DND-41 (cell line): ENCODE measurements around the gene KRR1.
A peak's percentile ranks its signal among the peaks of the same experiment; 100 is the strongest.
"Not testable (repeated sequence)": the region's sequence is repeated elsewhere in the genome, so short reads cannot be mapped to it uniquely, and the experiment has no call there.

Experiments
- ATAC-seq: fragments of 200-7000 bp; cut with Tn5 transposase; 3 replicates; pipeline ENCODE4 v1.9.1; 2021; ENCODE audit warnings: low read depth; ENCODE audit not compliant: insufficient read depth
- DNase-seq: peaks from one replicate; pipeline ENCODE4 v3.0.0-alpha.2; 2020
- H2AFZ ChIP-seq: 2 replicates; pipeline ENCODE4 v1.6.0; 2012; ENCODE audit warnings: low read depth, low read length
- H3K27ac ChIP-seq: 2 replicates; pipeline ENCODE4 v1.5.1; 2012; ENCODE audit warnings: low read length, inconsistent platforms
- H3K27me3 ChIP-seq: fragments of 200-600 bp; sonication (generic); 2 replicates; pipeline ENCODE4 v1.6.0; 2012; ENCODE audit warnings: low read length, mild to moderate bottlenecking, inconsistent platforms; ENCODE audit not compliant: insufficient read depth, poor library complexity
- H3K36me3 ChIP-seq: 2 replicates; pipeline ENCODE4 v1.5.1; 2012; ENCODE audit warnings: low read length, inconsistent platforms; ENCODE audit not compliant: insufficient read depth
- H3K4me1 ChIP-seq: 2 replicates; pipeline ENCODE4 v1.5.1; 2012; ENCODE audit warnings: mild to moderate bottlenecking, low read length; ENCODE audit not compliant: insufficient read depth
- H3K4me2 ChIP-seq: 2 replicates; pipeline ENCODE4 v1.6.0; 2012; ENCODE audit warnings: mild to moderate bottlenecking, moderate library complexity, low read length, inconsistent platforms; ENCODE audit not compliant: insufficient read depth
- H3K4me3 ChIP-seq, 2 experiments: fragments of 200-600 bp in 1 of 2; shearing (Covaris generic) in 1 of 2; 2 replicates each; pipeline ENCODE4 v1.5.1; 2012 to 2016; ENCODE audit warnings: inconsistent platforms in 2 of 2, low read length in 2 of 2, mild to moderate bottlenecking in 2 of 2, low read depth in 1 of 2, moderate library complexity in 1 of 2
- H3K79me2 ChIP-seq: 2 replicates; pipeline ENCODE4 v1.6.0; 2012; ENCODE audit warnings: low read length, inconsistent platforms; ENCODE audit not compliant: insufficient read depth
- H3K9ac ChIP-seq: 2 replicates; pipeline ENCODE4 v1.6.0; 2012; ENCODE audit warnings: low read depth, mild to moderate bottlenecking, inconsistent platforms, low read length, moderate library complexity
- H3K9me3 ChIP-seq: 2 replicates; pipeline ENCODE4 v1.5.1; 2012; ENCODE audit warnings: low read length, moderate library complexity, mild to moderate bottlenecking, inconsistent platforms; ENCODE audit not compliant: insufficient read depth, severe bottlenecking
- H4K20me1 ChIP-seq: 2 replicates; pipeline ENCODE4 v1.6.0; 2012; ENCODE audit warnings: low read length; ENCODE audit not compliant: insufficient read depth
- EZH2 ChIP-seq: IDR thresholded peaks from 3 replicates; pipeline ENCODE4 v1.6.1; 2012; ENCODE audit warnings: borderline replicate concordance, low read depth, mild to moderate bottlenecking, moderate library complexity, low read length, inconsistent platforms; ENCODE audit not compliant: severe bottlenecking
- TF ChIP-seq, protein P1 (sequence below): IDR thresholded peaks from 2 replicates; pipeline ENCODE4 v1.5.1; 2012; ENCODE audit warnings: borderline replicate concordance, low read length, moderate library complexity, mild to moderate bottlenecking; ENCODE audit not compliant: poor library complexity, severe bottlenecking; ENCODE audit errors: extremely low read depth

The KRR1 gene

DNA sequence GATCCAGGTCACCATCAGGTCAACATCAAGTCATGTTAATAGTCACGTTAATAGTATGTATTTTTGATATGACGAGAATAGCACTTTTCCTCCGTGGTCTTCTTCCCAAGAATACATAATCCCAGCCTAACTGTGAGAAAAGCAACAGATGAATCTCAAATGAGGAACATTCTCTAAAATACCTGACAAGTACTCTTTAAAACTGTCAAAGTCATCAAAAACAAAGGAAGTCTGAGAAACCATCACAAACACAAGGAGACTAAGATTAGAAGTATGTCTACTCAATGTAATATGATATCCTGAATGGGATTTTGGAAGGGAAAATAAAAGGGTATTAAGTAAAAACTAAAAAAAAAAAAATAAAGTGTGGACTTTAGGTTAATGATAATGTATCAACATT lies 67.7 kb downstream of the KRR1 start:
- DNase-seq (no peak), ATAC-seq (no peak)
- H3K4me3 ChIP-seq: no peak overlapping the region
- H3K4me2 ChIP-seq: no peak overlapping the region
- H4K20me1 ChIP-seq: no peaks in the 10 kb centered on the region
- H3K9ac ChIP-seq: no peak overlapping the region
- H3K27ac ChIP-seq: peak overlapping the region; percentile 76; the same call in 1 of the 2 replicates
- no peak overlapping the region for H2AFZ ChIP-seq
- H3K9me3 ChIP-seq: no peaks in the 10 kb centered on the region
- peaks cover 66% of the 10 kb centered on the region for H3K4me1 ChIP-seq
- H3K36me3 ChIP-seq: no peaks in the 10 kb centered on the region
- no peak for TF ChIP-seq EZH2
- TF ChIP-seq, protein P1, sequence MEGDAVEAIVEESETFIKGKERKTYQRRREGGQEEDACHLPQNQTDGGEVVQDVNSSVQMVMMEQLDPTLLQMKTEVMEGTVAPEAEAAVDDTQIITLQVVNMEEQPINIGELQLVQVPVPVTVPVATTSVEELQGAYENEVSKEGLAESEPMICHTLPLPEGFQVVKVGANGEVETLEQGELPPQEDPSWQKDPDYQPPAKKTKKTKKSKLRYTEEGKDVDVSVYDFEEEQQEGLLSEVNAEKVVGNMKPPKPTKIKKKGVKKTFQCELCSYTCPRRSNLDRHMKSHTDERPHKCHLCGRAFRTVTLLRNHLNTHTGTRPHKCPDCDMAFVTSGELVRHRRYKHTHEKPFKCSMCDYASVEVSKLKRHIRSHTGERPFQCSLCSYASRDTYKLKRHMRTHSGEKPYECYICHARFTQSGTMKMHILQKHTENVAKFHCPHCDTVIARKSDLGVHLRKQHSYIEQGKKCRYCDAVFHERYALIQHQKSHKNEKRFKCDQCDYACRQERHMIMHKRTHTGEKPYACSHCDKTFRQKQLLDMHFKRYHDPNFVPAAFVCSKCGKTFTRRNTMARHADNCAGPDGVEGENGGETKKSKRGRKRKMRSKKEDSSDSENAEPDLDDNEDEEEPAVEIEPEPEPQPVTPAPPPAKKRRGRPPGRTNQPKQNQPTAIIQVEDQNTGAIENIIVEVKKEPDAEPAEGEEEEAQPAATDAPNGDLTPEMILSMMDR: no peak
- H3K27me3 ChIP-seq: no peaks in the 10 kb centered on the region
- H3K79me2 ChIP-seq: no peaks in the 10 kb centered on the region

DNA sequence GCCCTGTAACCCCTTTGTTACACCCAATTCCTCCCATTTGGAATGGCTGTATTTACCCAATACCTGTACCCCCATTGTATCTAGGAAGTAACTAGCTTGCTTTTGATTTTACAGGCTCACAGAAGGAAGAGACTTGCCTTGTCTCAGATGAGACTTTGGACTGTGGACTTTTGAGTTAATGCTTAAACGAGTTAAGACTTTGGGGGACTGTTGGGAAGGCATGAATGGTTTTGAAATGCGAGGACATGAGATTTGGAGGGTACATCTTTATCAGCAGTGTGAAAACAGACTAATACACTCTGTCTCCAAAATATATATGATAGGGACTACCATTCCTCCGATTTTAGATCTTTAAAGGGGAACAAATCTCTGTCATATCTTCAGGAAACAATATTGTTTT lies 69.0 kb downstream of the KRR1 start:
- not testable (repeated sequence) for DNase-seq, ATAC-seq, H3K4me2 ChIP-seq, H2AFZ ChIP-seq, H4K20me1 ChIP-seq, H3K9ac ChIP-seq, H3K27me3 ChIP-seq, H3K36me3 ChIP-seq, H3K4me3 ChIP-seq, H3K79me2 ChIP-seq, H3K9me3 ChIP-seq
- H3K27ac ChIP-seq: peak overlapping the region; percentile 76
- H3K4me1 ChIP-seq: peaks cover 78% of the 10 kb centered on the region

DNA sequence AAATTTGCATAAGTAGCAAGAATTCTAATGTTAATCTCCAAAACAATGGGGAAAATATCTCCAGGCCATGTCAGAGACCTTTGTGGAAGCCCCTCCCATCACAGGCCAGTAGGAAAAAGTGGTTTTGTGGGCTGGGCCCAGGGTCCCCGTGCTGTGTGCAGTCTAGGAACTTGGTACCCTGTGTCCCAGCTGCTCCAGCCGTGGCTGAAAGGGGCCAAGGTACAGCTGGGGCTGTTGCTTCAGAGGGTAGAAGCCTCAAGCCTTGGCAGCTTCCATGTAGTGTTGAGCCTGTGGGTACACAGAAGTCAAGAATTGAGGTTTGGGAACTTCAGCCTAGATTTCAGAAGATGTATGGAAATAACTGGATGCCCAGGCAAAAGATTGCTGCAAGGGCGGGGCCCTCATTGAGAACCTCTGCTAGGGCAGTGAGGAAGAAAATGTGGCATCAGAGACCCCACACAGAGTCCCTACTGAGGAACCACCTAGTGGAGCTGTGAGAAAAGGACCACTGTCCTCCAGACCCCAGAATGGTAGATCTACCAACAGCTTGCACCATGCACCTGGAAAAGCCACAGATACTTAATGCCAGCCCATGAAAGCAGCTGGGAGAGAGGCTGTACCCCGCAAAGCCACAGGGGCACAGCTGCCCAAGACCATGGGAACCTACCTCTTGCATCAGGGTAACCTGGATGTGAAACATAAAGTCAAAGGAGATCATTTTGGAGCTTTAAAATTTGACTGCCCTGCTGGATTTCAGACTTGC lies 69.5 kb downstream of the KRR1 start:
- TF ChIP-seq, protein P1: peak; percentile 26
- peaks cover 80% of the 10 kb centered on the region for H3K4me1 ChIP-seq
- H3K4me2 ChIP-seq: not testable (repeated sequence)

More for the DNA sequence above, 69.5 kb downstream of the KRR1 start:
- H3K9me3 ChIP-seq, H4K20me1 ChIP-seq, H3K79me2 ChIP-seq, H3K36me3 ChIP-seq, H3K27me3 ChIP-seq, H3K4me3 ChIP-seq, H2AFZ ChIP-seq: not testable (repeated sequence)
- ATAC-seq (peak; percentile 63), DNase-seq (peak; percentile 86)
- Histone ChIP-seq H3K27ac (peak overlapping the region; percentile 76), H3K9ac (peak overlapping the region; percentile 9; the same call in 1 of the 2 replicates)
